HCT116 (cell line): ENCODE data around the gene SSTR5. TPM values are rescaled to one million over a fixed set of nuclear protein-coding genes. Genes with fewer than 3 reads are reported as not detected.
A peak's percentile ranks its signal among the peaks of the same experiment; 100 is the strongest.

ENCODE experiments used
- ATAC-seq: fragments of 200-7000 bp; cut with Tn5 transposase; 2 replicates; pipeline ENCODE4 v1.9.1; 2020; ENCODE audit warnings: mild to moderate bottlenecking, moderate library complexity
- BruUV-seq: library from RNA; stranded (reverse); fragments of 400-500 nt; replicated peaks from 2 replicates; lab custom pipeline; 2021; lab: Mats Ljungman, UMichigan
- CTCF ChIA-PET: fragments of 300-600 bp; sonication (Branson Sonifier 250); formaldehyde crosslinking; loops from one replicate; lab custom pipeline; 2021; ENCODE audit warnings: antibody characterized with exemption; lab: Charles Lee
- POLR2A ChIA-PET: fragments of 300-600, 350-600 bp; sonication (Branson Sonifier 250); formaldehyde crosslinking; loops from one replicate; lab custom pipeline; 2021; ENCODE audit warnings: antibody characterized with exemption; lab: Charles Lee
- RAD21 ChIA-PET, 2 experiments: fragments of 300-600 bp; sonication (Branson Sonifier 250); formaldehyde crosslinking; loops; one replicate each; lab custom pipeline; 2023; ENCODE audit warnings: low total read pairs in 2 of 2; ENCODE audit not compliant: uncharacterized antibody in 2 of 2, unreplicated experiment in 2 of 2, low non-redundant PET in 1 of 2; lab: Charles Lee
- DNase-seq: peaks from one replicate; pipeline ENCODE4 v3.0.0-alpha.2; 2010; ENCODE audit warnings: low read depth, low spot score
- H2AFZ ChIP-seq: fragments of 200-600 bp; shearing (Covaris generic), sonication (generic); 2 replicates; pipeline ENCODE4 v1.6.1; 2017; ENCODE audit warnings: low read depth, mixed run types, mixed read lengths, antibody characterized with exemption, low read length; ENCODE audit not compliant: poor library complexity, severe bottlenecking
- H3K27ac ChIP-seq: 2 replicates; pipeline ENCODE4 v1.5.1; 2012; ENCODE audit warnings: low read depth, low read length
- H3K27me3 ChIP-seq: fragments of 200-600 bp; sonication (generic); 2 replicates; pipeline ENCODE4 v1.6.1; 2016; ENCODE audit warnings: mixed run types, low read length, mixed read lengths; ENCODE audit not compliant: insufficient read depth
- H3K36me3 ChIP-seq, 2 experiments: fragments of 200-500 bp in 1 of 2; fragments of 200-600 bp in 1 of 2; sonication (Bioruptor generic) in 1 of 2; sonication (generic) in 1 of 2; 2 replicates each; pipeline versions ENCODE4 v1.5.1 to v1.6.1; 2014 to 2016; ENCODE audit warnings: low read length in 2 of 2, inconsistent platforms in 1 of 2, mixed read lengths in 1 of 2, mixed run types in 1 of 2; ENCODE audit not compliant: insufficient read depth in 2 of 2, control insufficient read depth in 1 of 2
- H3K4me1 ChIP-seq, 2 experiments: fragments of 200-600 bp in 1 of 2; sonication (generic) in 1 of 2; 2 replicates each; pipeline versions ENCODE4 v1.5.1 to v1.6.1; 2012 to 2017; ENCODE audit warnings: low read length in 2 of 2, inconsistent platforms in 1 of 2, mild to moderate bottlenecking in 1 of 2, mixed read lengths in 1 of 2, mixed run types in 1 of 2, moderate library complexity in 1 of 2; ENCODE audit not compliant: insufficient read depth in 2 of 2, control insufficient read depth in 1 of 2
- H3K4me2 ChIP-seq: fragments of 200-600 bp; sonication (generic); 2 replicates; pipeline ENCODE4 v1.6.1; 2017; ENCODE audit warnings: mixed run types, low read length, mixed read lengths
- H3K4me3 ChIP-seq, 2 experiments: fragments of 200-600 bp in 1 of 2; sonication (generic) in 1 of 2; replicated peaks in 1 of 2; 2 replicates each; pipeline ENCODE4 v1.5.1; 2011 to 2016; ENCODE audit warnings: low read length in 2 of 2, control low read depth in 1 of 2, low read depth in 1 of 2, mild to moderate bottlenecking in 1 of 2, mixed read lengths in 1 of 2, mixed run types in 1 of 2
- H3K79me2 ChIP-seq: fragments of 200-600 bp; sonication (generic); 2 replicates; pipeline ENCODE4 v1.6.1; 2017; ENCODE audit warnings: mild to moderate bottlenecking, mixed run types, low read length, moderate library complexity, mixed read lengths; ENCODE audit not compliant: insufficient read depth
- H3K9ac ChIP-seq: fragments of 200-600 bp; sonication (generic); 2 replicates; pipeline ENCODE4 v1.6.1; 2016; ENCODE audit warnings: low read length, mixed read lengths
- H3K9me2 ChIP-seq: fragments of 200-600 bp; sonication (generic), shearing (Covaris generic); 2 replicates; pipeline ENCODE4 v1.6.1; 2017; ENCODE audit warnings: mixed run types, mild to moderate bottlenecking, moderate library complexity; ENCODE audit not compliant: insufficient read depth
- H3K9me3 ChIP-seq, 2 experiments: fragments of 200-500 bp in 1 of 2; fragments of 200-600 bp in 1 of 2; sonication (Bioruptor generic) in 1 of 2; sonication (generic) in 1 of 2; 2 replicates each; pipeline ENCODE4 v1.6.1; 2014 to 2017; ENCODE audit warnings: low read length in 2 of 2, mixed read lengths in 2 of 2, inconsistent platforms in 1 of 2, low read depth in 1 of 2, mild to moderate bottlenecking in 1 of 2, mixed run types in 1 of 2, moderate library complexity in 1 of 2; ENCODE audit not compliant: control insufficient read depth in 1 of 2, insufficient read depth in 1 of 2
- H4K20me1 ChIP-seq: fragments of 200-600 bp; sonication (generic), shearing (Covaris generic); 2 replicates; pipeline ENCODE4 v1.6.1; 2017; ENCODE audit warnings: mixed run types, mild to moderate bottlenecking, moderate library complexity; ENCODE audit not compliant: insufficient read depth
- EZH2phosphoT487 ChIP-seq: fragments of 200-600 bp; IDR thresholded peaks from 2 replicates; pipeline ENCODE4 v1.6.1; 2018; ENCODE audit warnings: antibody characterized with exemption, borderline replicate concordance
- FOSL1 ChIP-seq: IDR thresholded peaks from 2 replicates; pipeline ENCODE4 v1.6.1; 2012; ENCODE audit warnings: low read depth
- SP1 ChIP-seq: IDR thresholded peaks from 2 replicates; pipeline ENCODE4 v1.6.1; 2012; ENCODE audit warnings: low read depth
- intact Hi-C: fragments of 100-400 bp; cut with micrococcal nuclease; formaldehyde crosslinking; loops from 2 replicates; pipeline ENCODE4 v1.10.0; 2022
- total RNA-seq: library from RNA; stranded (reverse); gene quantifications from one replicate; pipeline ENCODE4 v1.2.1, GENCODE V29; 2021; ENCODE audit not compliant: unreplicated experiment
- TF ChIP-seq, protein P1 (sequence below): IDR thresholded peaks from 2 replicates; pipeline ENCODE4 v1.6.1; 2011; ENCODE audit warnings: mild to moderate bottlenecking, low read length, moderate library complexity; ENCODE audit not compliant: insufficient replicate concordance; ENCODE audit errors: extremely low read depth
- TF ChIP-seq, protein P2 (sequence below), 3 experiments: fragments of 200-600 bp in 1 of 3; sonication (generic) in 1 of 3; IDR thresholded peaks in 2 of 3; conservative IDR thresholded peaks in 1 of 3; 2 replicates each; pipeline ENCODE4 v1.5.1; 2012 to 2017; ENCODE audit warnings: low read depth in 2 of 3, low read length in 2 of 3, antibody characterized with exemption in 1 of 3, borderline replicate concordance in 1 of 3, control low read depth in 1 of 3, mild to moderate bottlenecking in 1 of 3, mixed read lengths in 1 of 3, mixed run types in 1 of 3, moderate library complexity in 1 of 3; ENCODE audit not compliant: insufficient read depth in 1 of 3

Gene SSTR5
- total RNA-seq, 1 experiment from 2014 or later: 7.2 TPM

DNA sequence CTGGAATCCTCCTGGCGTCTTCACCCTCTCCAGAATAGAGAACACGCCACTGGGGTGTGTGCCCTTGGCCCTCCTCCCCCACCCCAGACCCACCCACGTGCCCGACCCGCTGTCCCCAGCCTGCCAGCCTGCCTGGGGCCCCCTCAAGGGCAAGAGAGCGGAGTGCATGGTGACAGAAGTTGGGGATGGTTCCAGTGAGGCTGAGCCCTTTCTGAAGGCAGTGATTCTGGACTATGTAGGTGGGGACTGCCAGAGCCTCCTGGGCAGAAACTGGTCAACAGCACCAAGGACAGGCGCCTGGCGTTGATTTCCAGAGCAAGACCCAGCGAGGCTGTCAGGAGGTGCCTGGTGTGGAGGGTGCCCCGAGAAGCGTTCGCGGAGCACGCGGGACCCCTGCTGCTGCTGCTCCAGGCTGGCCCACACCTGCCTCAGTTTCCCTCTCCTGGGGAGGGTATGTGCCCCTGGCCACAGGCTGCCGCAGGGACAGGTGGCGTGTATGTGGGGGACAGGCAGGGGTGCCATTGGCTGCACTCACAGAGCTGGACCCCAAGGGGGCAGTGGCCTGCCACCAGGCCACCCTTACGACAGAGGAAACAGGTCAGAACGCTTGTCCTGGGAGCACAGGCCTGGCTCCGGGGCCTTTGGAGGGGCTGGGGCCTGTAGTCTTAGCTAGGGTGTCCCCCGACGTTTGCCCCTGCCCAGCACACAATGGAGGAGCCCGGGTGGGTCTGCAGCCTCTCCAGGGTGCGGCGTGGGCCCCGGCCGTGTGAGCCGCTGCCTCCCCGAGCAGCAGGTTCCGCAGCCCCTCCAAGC, 1.2 kb downstream of the SSTR5 start:
- H3K4me2 ChIP-seq: peak overlapping the region; percentile 83
- peak overlapping the region; percentile 43; the same call in 1 of the 2 replicates for H3K27ac ChIP-seq
- H2AFZ ChIP-seq: no peak overlapping the region
- no peak for DNase-seq
- H3K79me2 ChIP-seq: no peaks in the 10 kb centered on the region
- H3K9me3 ChIP-seq: no peaks in the 10 kb centered on the region
- intact Hi-C loops: no loop called here
- H3K9ac ChIP-seq: no peak overlapping the region; the same call in 1 of the 2 replicates
- no peaks in the 10 kb centered on the region for H3K27me3 ChIP-seq
- H3K4me3 ChIP-seq: peak overlapping the region; percentile 41 to 55; a peak in 3 of 4 replicates
- H3K9me2 ChIP-seq: no peaks in the 10 kb centered on the region
- ChIA-PET POLR2A (no interaction called here), CTCF (interaction anchor here (0.8 to 1.0 kb wide), 2 partner anchors 17 to 29 kb away, joined by 3 to 4 read pairs; no protein-coding TSS in a partner anchor), RAD21 (no interaction called here)
- no peaks in the 10 kb centered on the region for H3K36me3 ChIP-seq
- ATAC-seq: peak; percentile 41
- H4K20me1 ChIP-seq: no peaks in the 10 kb centered on the region
- H3K4me1 ChIP-seq: peaks cover 36 to 44% of the 10 kb centered on the region in 2 experiments
- TF ChIP-seq EZH2phosphoT487 (no peak), SP1 (no peak), FOSL1 (no peak)
- TF ChIP-seq, protein P1, sequence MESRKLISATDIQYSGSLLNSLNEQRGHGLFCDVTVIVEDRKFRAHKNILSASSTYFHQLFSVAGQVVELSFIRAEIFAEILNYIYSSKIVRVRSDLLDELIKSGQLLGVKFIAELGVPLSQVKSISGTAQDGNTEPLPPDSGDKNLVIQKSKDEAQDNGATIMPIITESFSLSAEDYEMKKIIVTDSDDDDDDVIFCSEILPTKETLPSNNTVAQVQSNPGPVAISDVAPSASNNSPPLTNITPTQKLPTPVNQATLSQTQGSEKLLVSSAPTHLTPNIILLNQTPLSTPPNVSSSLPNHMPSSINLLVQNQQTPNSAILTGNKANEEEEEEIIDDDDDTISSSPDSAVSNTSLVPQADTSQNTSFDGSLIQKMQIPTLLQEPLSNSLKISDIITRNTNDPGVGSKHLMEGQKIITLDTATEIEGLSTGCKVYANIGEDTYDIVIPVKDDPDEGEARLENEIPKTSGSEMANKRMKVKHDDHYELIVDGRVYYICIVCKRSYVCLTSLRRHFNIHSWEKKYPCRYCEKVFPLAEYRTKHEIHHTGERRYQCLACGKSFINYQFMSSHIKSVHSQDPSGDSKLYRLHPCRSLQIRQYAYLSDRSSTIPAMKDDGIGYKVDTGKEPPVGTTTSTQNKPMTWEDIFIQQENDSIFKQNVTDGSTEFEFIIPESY: no peak
- TF ChIP-seq, protein P2, sequence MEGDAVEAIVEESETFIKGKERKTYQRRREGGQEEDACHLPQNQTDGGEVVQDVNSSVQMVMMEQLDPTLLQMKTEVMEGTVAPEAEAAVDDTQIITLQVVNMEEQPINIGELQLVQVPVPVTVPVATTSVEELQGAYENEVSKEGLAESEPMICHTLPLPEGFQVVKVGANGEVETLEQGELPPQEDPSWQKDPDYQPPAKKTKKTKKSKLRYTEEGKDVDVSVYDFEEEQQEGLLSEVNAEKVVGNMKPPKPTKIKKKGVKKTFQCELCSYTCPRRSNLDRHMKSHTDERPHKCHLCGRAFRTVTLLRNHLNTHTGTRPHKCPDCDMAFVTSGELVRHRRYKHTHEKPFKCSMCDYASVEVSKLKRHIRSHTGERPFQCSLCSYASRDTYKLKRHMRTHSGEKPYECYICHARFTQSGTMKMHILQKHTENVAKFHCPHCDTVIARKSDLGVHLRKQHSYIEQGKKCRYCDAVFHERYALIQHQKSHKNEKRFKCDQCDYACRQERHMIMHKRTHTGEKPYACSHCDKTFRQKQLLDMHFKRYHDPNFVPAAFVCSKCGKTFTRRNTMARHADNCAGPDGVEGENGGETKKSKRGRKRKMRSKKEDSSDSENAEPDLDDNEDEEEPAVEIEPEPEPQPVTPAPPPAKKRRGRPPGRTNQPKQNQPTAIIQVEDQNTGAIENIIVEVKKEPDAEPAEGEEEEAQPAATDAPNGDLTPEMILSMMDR (IDR thresholded peaks at IDR 0.05 in 2 of 3, conservative IDR thresholded peaks at IDR 0.05 in 1 of 3; ENCODE audit: borderline replicate concordance in 1 of 3, insufficient read depth in 1 of 3, low read depth in 2 of 3, low read length in 2 of 3): peak in 2 of 3 experiments; percentile 54 to 62; a peak in 4 of 6 replicates
- BruUV-seq: no TSS peak
